Activated T-cell treated with anti-CD3 and anti-CD28 coated beads, Interleukin-2, amount 50 U/mL, for 24 hours (primary cell): ENCODE measurements around the gene MEI1.

ENCODE experiments used
- DNase-seq: peaks from one replicate; pipeline ENCODE4 v3.0.0-alpha.2; 2020
- H3K27ac Mint-ChIP-seq: 2 replicates; pipeline ENCODE4 v1.8.0; 2020; ENCODE audit warnings: mild to moderate bottlenecking, mixed read lengths
- H3K27me3 Mint-ChIP-seq: 2 replicates; pipeline ENCODE4 v1.8.0; 2020; ENCODE audit warnings: mixed read lengths
- H3K36me3 Mint-ChIP-seq: 2 replicates; pipeline ENCODE4 v1.8.0; 2020; ENCODE audit warnings: low read depth, mixed read lengths
- H3K4me1 Mint-ChIP-seq: 2 replicates; pipeline ENCODE4 v1.8.0; 2020; ENCODE audit warnings: low read depth, mixed read lengths
- H3K4me3 Mint-ChIP-seq: 2 replicates; pipeline ENCODE4 v1.8.0; 2020; ENCODE audit warnings: mild to moderate bottlenecking, moderate library complexity, mixed read lengths
- H3K9me3 Mint-ChIP-seq: 2 replicates; pipeline ENCODE4 v1.8.0; 2020; ENCODE audit warnings: mixed read lengths

MEI1 gene

GRCh38 chr22:41776381-41776780 is 77.1 kb downstream of the MEI1 start:
- H3K36me3 Mint-ChIP-seq = peaks cover 1% of the 10 kb centered on the region
- H3K9me3 Mint-ChIP-seq = no peaks in the 10 kb centered on the region
- H3K4me3 Mint-ChIP-seq = no peak overlapping the region
- H3K4me1 Mint-ChIP-seq = peaks cover 28% of the 10 kb centered on the region
- H3K27me3 Mint-ChIP-seq = no peaks in the 10 kb centered on the region
- no peak for DNase-seq
- H3K27ac Mint-ChIP-seq = no peak overlapping the region

- Mint-ChIP-seq H3K4me3 (no peak overlapping the region), H3K4me1 (peaks cover 43% of the 10 kb centered on the region), H3K27ac (no peak overlapping the region), H3K36me3 (peaks cover 4% of the 10 kb centered on the region), H3K9me3 (no peaks in the 10 kb centered on the region), H3K27me3 (no peaks in the 10 kb centered on the region)
- DNase-seq = no peak
Observed at GRCh38 chr22:41777749-41778425, 78.6 kb downstream of the MEI1 start.

GRCh38 chr22:41779929-41780505 is 80.7 kb downstream of the MEI1 start:
- Mint-ChIP-seq H3K27ac (peak overlapping the region; percentile 94), H3K36me3 (peaks cover 14% of the 10 kb centered on the region), H3K27me3 (no peaks in the 10 kb centered on the region), H3K4me1 (peaks cover 52% of the 10 kb centered on the region), H3K9me3 (no peaks in the 10 kb centered on the region), H3K4me3 (peak overlapping the region; percentile 85)
- DNase-seq = no peak

- peaks cover 14% of the 10 kb centered on the region for H3K36me3 Mint-ChIP-seq
- no peaks in the 10 kb centered on the region for H3K9me3 Mint-ChIP-seq
- peak overlapping the region; percentile 94 for H3K27ac Mint-ChIP-seq
- H3K27me3 Mint-ChIP-seq = no peaks in the 10 kb centered on the region
- H3K4me1 Mint-ChIP-seq = peaks cover 52% of the 10 kb centered on the region
- DNase-seq = peak; percentile 83
- H3K4me3 Mint-ChIP-seq = peak overlapping the region; percentile 85
Observed at GRCh38 chr22:41780746-41781505, 81.6 kb downstream of the MEI1 start.

- peak overlapping the region; percentile 85 for H3K4me3 Mint-ChIP-seq
- H3K27ac Mint-ChIP-seq = peak overlapping the region; percentile 94
- H3K9me3 Mint-ChIP-seq = no peaks in the 10 kb centered on the region
- peak; percentile 56 for DNase-seq
- H3K36me3 Mint-ChIP-seq = peaks cover 18% of the 10 kb centered on the region
- H3K4me1 Mint-ChIP-seq = peaks cover 56% of the 10 kb centered on the region
- no peaks in the 10 kb centered on the region for H3K27me3 Mint-ChIP-seq
Observed at GRCh38 chr22:41781507-41781906, 82.2 kb downstream of the MEI1 start.

- H3K27ac Mint-ChIP-seq = peak overlapping the region; percentile 94
- peak overlapping the region; percentile 85 for H3K4me3 Mint-ChIP-seq
- peaks cover 24% of the 10 kb centered on the region for H3K36me3 Mint-ChIP-seq
- H3K9me3 Mint-ChIP-seq = no peaks in the 10 kb centered on the region
- DNase-seq = peak; percentile 42
- H3K4me1 Mint-ChIP-seq = peaks cover 64% of the 10 kb centered on the region
- H3K27me3 Mint-ChIP-seq = no peaks in the 10 kb centered on the region
Observed at GRCh38 chr22:41782316-41782715, 83.0 kb downstream of the MEI1 start.

GRCh38 chr22:41782751-41783150 is 83.4 kb downstream of the MEI1 start:
- Mint-ChIP-seq H3K4me1 (peaks cover 66% of the 10 kb centered on the region), H3K9me3 (no peaks in the 10 kb centered on the region), H3K27me3 (no peaks in the 10 kb centered on the region), H3K36me3 (peaks cover 28% of the 10 kb centered on the region), H3K27ac (peak overlapping the region; percentile 94), H3K4me3 (peak overlapping the region; percentile 85)
- no peak for DNase-seq

GRCh38 chr22:41787331-41787730 is 88.0 kb downstream of the MEI1 start:
- DNase-seq = no peak
- no peak overlapping the region for H3K4me3 Mint-ChIP-seq
- H3K27ac Mint-ChIP-seq = no peak overlapping the region
- peaks cover 34% of the 10 kb centered on the region for H3K4me1 Mint-ChIP-seq
- H3K36me3 Mint-ChIP-seq = peaks cover 50% of the 10 kb centered on the region
- no peaks in the 10 kb centered on the region for H3K9me3 Mint-ChIP-seq
- no peaks in the 10 kb centered on the region for H3K27me3 Mint-ChIP-seq

- Mint-ChIP-seq H3K27me3 (no peaks in the 10 kb centered on the region), H3K9me3 (no peaks in the 10 kb centered on the region), H3K27ac (no peak overlapping the region), H3K4me3 (no peak overlapping the region), H3K4me1 (peaks cover 5% of the 10 kb centered on the region), H3K36me3 (peaks cover 60% of the 10 kb centered on the region)
- DNase-seq = no peak
Observed at GRCh38 chr22:41793871-41794270, 94.6 kb downstream of the MEI1 start.

- Mint-ChIP-seq H3K36me3 (peaks cover 48% of the 10 kb centered on the region), H3K4me3 (peak overlapping the region; percentile 97), H3K9me3 (no peaks in the 10 kb centered on the region)
Observed at GRCh38 chr22:41798736-41799135, 99.4 kb downstream of the MEI1 start.

GRCh38 chr22:41799486-41800347 is 100.4 kb downstream of the MEI1 start:
- Mint-ChIP-seq H3K9me3 (no peaks in the 10 kb centered on the region), H3K27me3 (no peaks in the 10 kb centered on the region), H3K4me1 (peaks cover 38% of the 10 kb centered on the region), H3K4me3 (peak overlapping the region; percentile 97), H3K27ac (peak overlapping the region; percentile 98), H3K36me3 (peaks cover 46% of the 10 kb centered on the region)
- peak; percentile 73 for DNase-seq

More at GRCh38 chr22:41798736-41799135, 99.4 kb downstream of the MEI1 start:
- Mint-ChIP-seq H3K4me1 (peaks cover 29% of the 10 kb centered on the region), H3K27ac (peak overlapping the region; percentile 98), H3K27me3 (no peaks in the 10 kb centered on the region)
- no peak for DNase-seq

GRCh38 chr22:41800348-41801146 is 101.2 kb downstream of the MEI1 start, which contains the start of gene CCDC134:
CCDC134 (plus strand) TSS chr22:41800679; CDS start chr22:41808891, 8,212 bp downstream.
- H3K27me3 Mint-ChIP-seq = no peaks in the 10 kb centered on the region
- H3K36me3 Mint-ChIP-seq = peaks cover 39% of the 10 kb centered on the region
- DNase-seq = peak; percentile 93
- H3K9me3 Mint-ChIP-seq = no peaks in the 10 kb centered on the region
- H3K4me3 Mint-ChIP-seq = peak within 1 kb of the TSS; percentile 97
- H3K4me1 Mint-ChIP-seq = peaks cover 45% of the 10 kb centered on the region
- H3K27ac Mint-ChIP-seq = peak within 1 kb of the TSS; percentile 98

- no peaks in the 10 kb centered on the region for H3K9me3 Mint-ChIP-seq
- DNase-seq = no peak
- H3K4me3 Mint-ChIP-seq = peak overlapping the region; percentile 97
- H3K27ac Mint-ChIP-seq = peak overlapping the region; percentile 98
- no peaks in the 10 kb centered on the region for H3K27me3 Mint-ChIP-seq
- peaks cover 35% of the 10 kb centered on the region for H3K36me3 Mint-ChIP-seq
- H3K4me1 Mint-ChIP-seq = peaks cover 45% of the 10 kb centered on the region
Observed at GRCh38 chr22:41801147-41801819, 102.0 kb downstream of the MEI1 start.
